PFSK-1 (cell line): ENCODE measurements around the gene UNC93B1.

Source experiments
- FOXP2 ChIP-seq: optimal IDR thresholded peaks from 2 replicates; pipeline ENCODE3; 2011; ENCODE audit warnings: borderline replicate concordance, control low read depth, inconsistent platforms; ENCODE audit not compliant: insufficient read depth; ENCODE audit errors: extremely low read length, extremely low read depth
- POLR2AphosphoS5 ChIP-seq: IDR thresholded peaks from 2 replicates; pipeline ENCODE4 v1.6.1; 2012; ENCODE audit warnings: low read depth, mild to moderate bottlenecking, control low read depth, low read length, moderate library complexity
- SIN3A ChIP-seq: IDR thresholded peaks from 2 replicates; pipeline ENCODE4 v1.6.1; 2012; ENCODE audit warnings: mild to moderate bottlenecking, low read length, moderate library complexity, borderline replicate concordance; ENCODE audit not compliant: insufficient read depth
- TAF1 ChIP-seq: IDR thresholded peaks from 2 replicates; pipeline ENCODE4 v1.6.1; 2012; ENCODE audit warnings: low read length, control low read depth, borderline replicate concordance; ENCODE audit not compliant: insufficient read depth
- TF ChIP-seq, protein P1 (sequence below), 2 experiments: IDR thresholded peaks; 2 replicates each; pipeline versions ENCODE4 v1.6.1 to v1.8.0; 2011 to 2012; ENCODE audit warnings: low read depth in 2 of 2, low read length in 2 of 2, control low read depth in 1 of 2, inconsistent platforms in 1 of 2, mild to moderate bottlenecking in 1 of 2, moderate library complexity in 1 of 2; ENCODE audit not compliant: insufficient read depth in 1 of 2

UNC93B1 gene

DNA sequence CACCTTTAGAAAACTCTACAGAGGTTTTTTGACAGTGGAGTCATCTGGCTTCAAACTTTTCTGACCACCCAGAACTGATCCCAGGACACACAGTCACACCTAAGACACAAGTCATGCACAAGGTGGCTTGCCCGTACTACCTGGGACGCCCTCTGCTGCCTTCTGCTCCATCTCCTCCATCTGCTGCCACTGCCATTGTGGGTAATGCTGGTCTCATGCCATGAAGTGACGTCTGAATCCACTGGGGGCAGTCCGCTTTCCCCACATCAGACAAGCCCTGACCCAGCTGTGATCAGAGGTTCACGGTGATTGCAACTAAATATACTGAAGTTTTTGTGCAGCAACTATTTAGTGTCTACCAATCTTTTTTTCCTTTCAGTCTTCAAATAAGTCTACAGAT lies 21.1 kb upstream of the UNC93B1 start:
- TF ChIP-seq POLR2AphosphoS5 (no peak), FOXP2 (no peak), TAF1 (no peak), SIN3A (no peak)
- TF ChIP-seq, protein P1, sequence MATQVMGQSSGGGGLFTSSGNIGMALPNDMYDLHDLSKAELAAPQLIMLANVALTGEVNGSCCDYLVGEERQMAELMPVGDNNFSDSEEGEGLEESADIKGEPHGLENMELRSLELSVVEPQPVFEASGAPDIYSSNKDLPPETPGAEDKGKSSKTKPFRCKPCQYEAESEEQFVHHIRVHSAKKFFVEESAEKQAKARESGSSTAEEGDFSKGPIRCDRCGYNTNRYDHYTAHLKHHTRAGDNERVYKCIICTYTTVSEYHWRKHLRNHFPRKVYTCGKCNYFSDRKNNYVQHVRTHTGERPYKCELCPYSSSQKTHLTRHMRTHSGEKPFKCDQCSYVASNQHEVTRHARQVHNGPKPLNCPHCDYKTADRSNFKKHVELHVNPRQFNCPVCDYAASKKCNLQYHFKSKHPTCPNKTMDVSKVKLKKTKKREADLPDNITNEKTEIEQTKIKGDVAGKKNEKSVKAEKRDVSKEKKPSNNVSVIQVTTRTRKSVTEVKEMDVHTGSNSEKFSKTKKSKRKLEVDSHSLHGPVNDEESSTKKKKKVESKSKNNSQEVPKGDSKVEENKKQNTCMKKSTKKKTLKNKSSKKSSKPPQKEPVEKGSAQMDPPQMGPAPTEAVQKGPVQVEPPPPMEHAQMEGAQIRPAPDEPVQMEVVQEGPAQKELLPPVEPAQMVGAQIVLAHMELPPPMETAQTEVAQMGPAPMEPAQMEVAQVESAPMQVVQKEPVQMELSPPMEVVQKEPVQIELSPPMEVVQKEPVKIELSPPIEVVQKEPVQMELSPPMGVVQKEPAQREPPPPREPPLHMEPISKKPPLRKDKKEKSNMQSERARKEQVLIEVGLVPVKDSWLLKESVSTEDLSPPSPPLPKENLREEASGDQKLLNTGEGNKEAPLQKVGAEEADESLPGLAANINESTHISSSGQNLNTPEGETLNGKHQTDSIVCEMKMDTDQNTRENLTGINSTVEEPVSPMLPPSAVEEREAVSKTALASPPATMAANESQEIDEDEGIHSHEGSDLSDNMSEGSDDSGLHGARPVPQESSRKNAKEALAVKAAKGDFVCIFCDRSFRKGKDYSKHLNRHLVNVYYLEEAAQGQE (IDR thresholded peaks at IDR 0.05; ENCODE audit: insufficient read depth in 1 of 2, low read depth in 2 of 2, low read length in 2 of 2): no peak

DNA sequence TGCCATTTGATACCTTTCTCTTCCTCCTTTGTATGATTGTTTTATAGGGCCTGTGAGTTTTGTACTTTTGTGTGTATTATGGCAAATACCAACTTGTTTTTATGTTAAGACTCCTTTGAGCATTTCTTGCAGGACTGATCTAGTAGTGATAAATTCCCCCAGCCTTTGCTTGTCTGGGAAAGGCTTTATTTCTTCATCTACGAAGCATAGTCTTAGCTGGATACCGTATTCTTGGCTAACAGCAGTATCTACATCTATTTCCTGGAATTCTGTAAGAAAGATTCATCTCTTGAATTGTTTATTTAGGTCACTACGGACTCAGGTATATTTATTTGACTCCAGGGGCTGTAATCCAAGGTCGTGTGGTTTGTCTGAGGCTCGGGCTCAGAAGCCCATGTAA lies 20.6 kb upstream of the UNC93B1 start:
- TF ChIP-seq, protein P1 (IDR thresholded peaks at IDR 0.05; ENCODE audit: insufficient read depth in 1 of 2, low read depth in 2 of 2, low read length in 2 of 2): no peak
- TF ChIP-seq POLR2AphosphoS5 (no peak), SIN3A (no peak), TAF1 (no peak), FOXP2 (no peak)

DNA sequence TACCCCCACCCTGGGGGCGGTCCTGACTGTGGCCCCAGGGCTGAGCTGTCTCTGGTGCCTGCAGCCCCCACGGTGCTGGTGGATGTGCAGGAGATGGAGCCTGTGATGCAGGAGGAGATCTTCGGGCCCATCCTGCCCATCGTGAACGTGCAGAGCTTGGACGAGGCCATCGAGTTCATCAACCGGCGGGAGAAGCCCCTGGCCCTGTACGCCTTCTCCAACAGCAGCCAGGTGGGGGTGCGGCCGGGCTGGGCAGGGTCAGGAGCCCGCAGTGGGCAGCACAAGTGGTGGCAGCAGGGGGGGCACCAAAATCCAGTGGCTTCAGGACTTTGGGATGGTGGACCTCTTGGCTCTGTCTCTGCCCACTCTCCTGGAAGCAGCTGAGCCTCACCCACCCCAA lies 18.6 kb upstream of the UNC93B1 start:
- TF ChIP-seq SIN3A: no peak
- TF ChIP-seq POLR2AphosphoS5: no peak
- TF ChIP-seq FOXP2: no peak
- TF ChIP-seq, protein P1 (IDR thresholded peaks at IDR 0.05; ENCODE audit: insufficient read depth in 1 of 2, low read depth in 2 of 2, low read length in 2 of 2): no peak
- no peak for TF ChIP-seq TAF1

DNA sequence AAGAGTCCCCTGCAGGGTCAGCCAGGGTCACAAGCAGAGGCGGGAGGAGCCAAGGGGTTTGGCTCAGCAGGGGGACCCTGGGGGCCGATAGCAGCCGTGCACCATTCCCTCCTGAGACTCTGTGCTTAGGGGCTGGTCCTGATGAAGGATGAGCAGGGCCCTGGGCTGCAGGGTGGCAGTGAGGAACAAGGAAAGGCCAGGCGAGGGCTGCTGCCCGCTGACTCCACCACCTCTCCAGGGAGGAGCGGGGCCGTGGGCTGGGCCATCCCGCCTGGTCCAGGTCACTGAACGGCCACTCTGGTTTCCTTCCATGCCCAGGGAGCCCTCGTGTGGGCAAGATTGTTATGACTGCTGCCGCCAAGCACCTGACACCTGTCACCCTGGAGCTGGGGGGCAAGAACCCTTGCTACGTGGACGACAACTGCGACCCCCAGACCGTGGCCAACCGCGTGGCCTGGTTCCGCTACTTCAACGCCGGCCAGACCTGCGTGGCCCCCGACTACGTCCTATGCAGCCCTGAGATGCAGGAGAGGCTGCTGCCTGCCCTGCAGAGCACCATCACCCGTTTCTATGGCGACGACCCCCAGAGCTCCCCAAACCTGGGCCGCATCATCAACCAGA lies 17.4 kb upstream of the UNC93B1 start:
- TF ChIP-seq TAF1: no peak
- TF ChIP-seq SIN3A: no peak
- TF ChIP-seq FOXP2: no peak
- TF ChIP-seq, protein P1 (IDR thresholded peaks at IDR 0.05; ENCODE audit: insufficient read depth in 1 of 2, low read depth in 2 of 2, low read length in 2 of 2): no peak

DNA sequence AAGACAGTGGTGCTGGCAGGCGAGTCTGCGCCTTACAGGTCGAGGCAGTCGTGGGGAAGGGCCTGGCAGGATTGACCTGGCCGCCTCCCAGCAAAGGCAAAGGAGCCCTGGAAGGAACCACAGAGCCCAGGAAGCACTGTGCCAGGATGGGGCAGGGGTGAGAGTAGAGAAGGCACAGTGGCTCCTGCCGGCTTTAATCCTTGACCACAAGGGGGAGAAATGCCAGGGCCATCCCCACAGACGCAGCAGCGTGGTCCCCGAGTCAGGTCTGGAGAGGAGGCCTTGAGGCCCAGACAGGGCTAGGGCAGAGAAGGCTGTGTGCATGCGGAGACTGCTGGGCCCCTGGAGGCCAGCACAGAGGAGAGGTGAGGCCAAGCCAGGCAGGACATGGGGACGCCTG lies 16.7 kb upstream of the UNC93B1 start:
- TF ChIP-seq POLR2AphosphoS5 (no peak), SIN3A (no peak)
